GM23248 (cell line): ENCODE data around the gene KCNA3. TPM values are rescaled to one million over a fixed set of nuclear protein-coding genes. Genes with fewer than 3 reads are reported as not detected.
A peak's percentile ranks its signal among the peaks of the same experiment; 100 is the strongest.

Experiments
- DNase-seq: peaks from one replicate; pipeline ENCODE4 v3.0.0-alpha.2; 2015
- H2AFZ ChIP-seq: fragments of 200-600 bp; sonication (generic); 2 replicates; pipeline ENCODE4 v1.6.1; 2016; ENCODE audit warnings: antibody characterized with exemption
- H3F3A ChIP-seq: fragments of 200-600 bp; sonication (generic); 2 replicates; pipeline ENCODE4 v1.6.1; 2016; ENCODE audit warnings: mild to moderate bottlenecking, antibody characterized with exemption, mixed run types; ENCODE audit not compliant: insufficient read depth
- H3K27ac ChIP-seq: fragments of 200-600 bp; sonication (generic); 2 replicates; pipeline ENCODE4 v1.5.1; 2016; ENCODE audit warnings: mild to moderate bottlenecking
- H3K27me3 ChIP-seq: fragments of 200-600 bp; sonication (generic); replicated peaks from 2 replicates; pipeline ENCODE4 v1.6.1; 2016; ENCODE audit warnings: mild to moderate bottlenecking; ENCODE audit not compliant: insufficient read depth
- H3K36me3 ChIP-seq: fragments of 200-600 bp; sonication (generic); 2 replicates; pipeline ENCODE4 v1.6.1; 2016; ENCODE audit warnings: low read depth, mild to moderate bottlenecking
- H3K4me1 ChIP-seq: fragments of 200-600 bp; sonication (generic); 2 replicates; pipeline ENCODE4 v1.6.1; 2016; ENCODE audit warnings: mild to moderate bottlenecking; ENCODE audit not compliant: insufficient read depth
- H3K4me2 ChIP-seq: fragments of 200-600 bp; sonication (generic); one replicate; pipeline ENCODE4 v1.6.1; 2016; ENCODE audit warnings: mild to moderate bottlenecking; ENCODE audit not compliant: unreplicated experiment
- H3K4me3 ChIP-seq: fragments of 200-600 bp; sonication (generic); 2 replicates; pipeline ENCODE4 v1.5.1; 2016; ENCODE audit warnings: mild to moderate bottlenecking
- H3K79me2 ChIP-seq: fragments of 200-600 bp; sonication (generic); 2 replicates; pipeline ENCODE4 v1.6.1; 2016; ENCODE audit warnings: mild to moderate bottlenecking; ENCODE audit not compliant: insufficient read depth
- H3K9ac ChIP-seq: fragments of 200-600 bp; sonication (generic); 2 replicates; pipeline ENCODE4 v1.6.1; 2016; ENCODE audit warnings: mild to moderate bottlenecking
- H3K9me2 ChIP-seq: fragments of 200-600 bp; sonication (generic); 2 replicates; pipeline ENCODE4 v1.6.1; 2016; ENCODE audit warnings: mixed run types, mild to moderate bottlenecking, moderate library complexity; ENCODE audit not compliant: insufficient read depth
- H3K9me3 ChIP-seq: fragments of 200-600 bp; sonication (generic); one replicate; pipeline ENCODE4 v1.6.1; 2017; ENCODE audit warnings: low read depth
- H4K20me1 ChIP-seq: fragments of 200-600 bp; sonication (generic); 2 replicates; pipeline ENCODE4 v1.6.0; 2016; ENCODE audit not compliant: insufficient read depth
- EZH2 ChIP-seq: fragments of 200-600 bp; sonication (generic); IDR thresholded peaks from 2 replicates; pipeline ENCODE4 v1.6.1; 2018; ENCODE audit warnings: antibody characterized with exemption, mild to moderate bottlenecking; ENCODE audit not compliant: insufficient read depth, poor library complexity, severe bottlenecking
- EZH2phosphoT487 ChIP-seq: fragments of 200-600 bp; sonication (generic); IDR thresholded peaks from 2 replicates; pipeline ENCODE4 v1.6.1; 2018; ENCODE audit warnings: antibody characterized with exemption, moderate library complexity, mild to moderate bottlenecking, low read depth; ENCODE audit not compliant: insufficient read depth
- WGBS, 2 experiments: methylation state at CpG; one replicate each; pipeline ENCODE4 v1.1.6; 2015 to 2017; ENCODE audit warnings: low lambda C conversion rate in 2 of 2, low coverage in 1 of 2; ENCODE audit errors: missing lambda C conversion rate in 2 of 2; 5-methylcytosine and 5-hydroxymethylcytosine counted together
- in situ Hi-C: fragments of 300-500 bp; cut with MboI; formaldehyde crosslinking; loops from 2 replicates; pipeline ENCODE4 v1.15.0; 2020
- polyA plus RNA-seq: library from polyadenylated mRNA; unstranded; fragments of >200 nt; fragmentation: Nextera tagmentation; extraction: Ambion mirVana; gene quantifications from 2 replicates; pipeline ENCODE4 v1.2.1, GENCODE V29; 2016
- total RNA-seq: library from RNA; depleted of rRNA; stranded (reverse); fragments of >200 nt; shearing (Covaris generic); gene quantifications from 2 replicates; pipeline ENCODE4 v1.2.3, GENCODE V29; 2014

Gene KCNA3
- total and polyA plus RNA-seq, 2 experiments from 2014 or later: not detected

- in situ Hi-C loops: loop anchor here (10.0 kb wide), 1 partner anchor 153 kb away; no protein-coding TSS in a partner anchor
- no peaks in the 10 kb centered on the region for H3K36me3 ChIP-seq
- 40 to 44% methylated on average over 6 of the region's 6 CpGs for WGBS, 2 experiments
Measured at GRCh38 chr1:110631836-110632620, 42.7 kb downstream of the KCNA3 start.

DNA sequence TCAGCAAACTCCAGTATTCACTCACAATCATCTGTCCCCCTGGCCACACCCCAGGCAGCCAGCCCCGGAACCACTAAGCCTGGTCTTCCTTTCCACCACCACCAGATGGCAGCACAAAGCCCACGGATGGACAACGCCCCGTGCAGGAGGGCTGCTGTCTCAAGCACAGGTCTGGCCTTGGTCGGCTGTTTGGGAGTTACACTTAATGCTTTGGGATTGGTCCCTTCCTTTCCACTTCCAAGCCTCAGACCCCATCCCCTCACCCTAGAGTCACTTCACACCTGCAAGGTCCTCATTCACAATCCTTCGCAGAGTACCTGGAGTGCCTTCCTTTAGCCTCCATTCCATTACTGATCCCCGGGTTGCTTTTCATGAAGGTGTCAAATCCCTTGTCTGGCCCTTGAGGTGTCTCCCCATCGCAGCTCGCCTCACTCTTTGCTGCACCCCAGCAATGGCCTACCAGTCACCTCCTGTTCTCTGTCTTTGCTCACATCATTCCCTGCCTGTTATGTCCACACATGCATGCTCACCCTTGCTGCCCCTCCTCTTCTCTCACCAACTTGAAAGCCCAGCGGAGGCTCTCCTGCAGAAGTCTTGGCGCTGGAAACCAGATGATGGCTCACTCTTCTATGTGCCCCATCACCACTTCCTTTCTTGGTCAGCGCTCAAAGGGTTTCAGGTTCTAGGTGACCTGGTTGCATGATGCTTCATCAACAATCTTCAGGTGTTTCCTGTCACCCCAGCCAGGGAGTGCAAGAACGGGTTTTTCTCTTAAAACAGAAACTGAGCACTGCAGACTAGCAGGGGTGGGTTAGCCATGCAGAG, 43.7 kb downstream of the KCNA3 start:
- Histone ChIP-seq H3K27ac (no peak overlapping the region), H3F3A (no peaks in the 10 kb centered on the region), H3K9ac (no peak overlapping the region), H3K79me2 (no peaks in the 10 kb centered on the region), H3K36me3 (no peaks in the 10 kb centered on the region), H3K9me3 (no peaks in the 10 kb centered on the region), H3K9me2 (no peaks in the 10 kb centered on the region), H3K4me2 (no peak overlapping the region), H2AFZ (no peak overlapping the region), H3K4me3 (no peak overlapping the region), H4K20me1 (no peaks in the 10 kb centered on the region), H3K4me1 (no peaks in the 10 kb centered on the region), H3K27me3 (peaks cover 26% of the 10 kb centered on the region)
- no peak for TF ChIP-seq EZH2
- no peak for TF ChIP-seq EZH2phosphoT487
- in situ Hi-C loops: loop anchor here (10.0 kb wide), 1 partner anchor 154 kb away; no protein-coding TSS in a partner anchor
- peak; percentile 77 for DNase-seq
- WGBS, 2 experiments: 14 to 15% methylated on average over 12 to 13 of the region's 13 CpGs

More at GRCh38 chr1:110631836-110632620, 42.7 kb downstream of the KCNA3 start:
- no peaks in the 10 kb centered on the region for H3K4me1 ChIP-seq
- H3K4me3 ChIP-seq: no peak overlapping the region
- no peak for DNase-seq
- H3F3A ChIP-seq: no peaks in the 10 kb centered on the region
- H3K9ac ChIP-seq: no peak overlapping the region
- H3K27me3 ChIP-seq: peaks cover 29% of the 10 kb centered on the region
- no peaks in the 10 kb centered on the region for H3K79me2 ChIP-seq
- no peaks in the 10 kb centered on the region for H3K9me2 ChIP-seq
- no peaks in the 10 kb centered on the region for H4K20me1 ChIP-seq
- H2AFZ ChIP-seq: no peak overlapping the region
- no peak overlapping the region for H3K4me2 ChIP-seq
- H3K27ac ChIP-seq: no peak overlapping the region
- no peak for TF ChIP-seq EZH2phosphoT487
- TF ChIP-seq EZH2: no peak
- H3K9me3 ChIP-seq: no peaks in the 10 kb centered on the region

- Histone ChIP-seq H3K9me3 (no peaks in the 10 kb centered on the region), H4K20me1 (no peaks in the 10 kb centered on the region), H3K4me3 (no peak overlapping the region), H3K9me2 (no peaks in the 10 kb centered on the region), H3K27ac (no peak overlapping the region), H2AFZ (no peak overlapping the region), H3K36me3 (no peaks in the 10 kb centered on the region), H3K4me2 (no peak overlapping the region), H3K4me1 (no peaks in the 10 kb centered on the region), H3F3A (no peaks in the 10 kb centered on the region), H3K9ac (no peak overlapping the region), H3K79me2 (no peaks in the 10 kb centered on the region), H3K27me3 (peaks cover 21% of the 10 kb centered on the region)
- in situ Hi-C loops: no loop called here
- DNase-seq: no peak
- no peak for TF ChIP-seq EZH2
- no peak for TF ChIP-seq EZH2phosphoT487
- WGBS, 2 experiments: 27 to 29% methylated on average over 6 of the region's 6 CpGs
Measured at GRCh38 chr1:110628323-110629105, 46.2 kb downstream of the KCNA3 start.

DNA sequence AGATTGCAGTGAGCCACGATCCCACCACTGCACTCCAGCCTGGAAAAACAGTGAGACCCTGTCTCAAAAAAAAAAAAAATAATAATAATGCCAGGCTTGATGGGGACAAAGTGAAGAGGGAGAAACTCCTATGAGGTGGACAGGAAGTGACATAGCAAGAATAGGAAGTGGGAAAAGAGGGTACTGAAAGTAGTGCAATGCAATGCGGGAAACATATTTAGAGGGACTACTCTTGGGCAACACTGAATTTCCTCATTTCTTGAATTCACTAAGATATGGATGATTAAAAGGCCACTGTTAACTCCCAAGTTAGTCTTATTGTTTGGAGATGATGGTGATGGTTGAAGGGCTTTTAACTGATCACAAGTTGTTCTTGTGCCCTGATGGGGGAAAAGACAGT, 47.0 kb downstream of the KCNA3 start:
- H4K20me1 ChIP-seq: no peaks in the 10 kb centered on the region
- no peak overlapping the region for H3K27ac ChIP-seq
- H3K27me3 ChIP-seq: peaks cover 13% of the 10 kb centered on the region
- H3K4me2 ChIP-seq: no peak overlapping the region
- H3K79me2 ChIP-seq: no peaks in the 10 kb centered on the region
- no peak overlapping the region for H2AFZ ChIP-seq
- no peaks in the 10 kb centered on the region for H3K4me1 ChIP-seq
- TF ChIP-seq EZH2 (no peak), EZH2phosphoT487 (no peak)
- no peak overlapping the region for H3K4me3 ChIP-seq
- WGBS, 2 experiments: 66 to 71% methylated on average over 2 of the region's 2 CpGs
- no peaks in the 10 kb centered on the region for H3K9me2 ChIP-seq
- no peak for DNase-seq
- in situ Hi-C loops: no loop called here
- no peaks in the 10 kb centered on the region for H3K9me3 ChIP-seq
- no peaks in the 10 kb centered on the region for H3F3A ChIP-seq
- no peaks in the 10 kb centered on the region for H3K36me3 ChIP-seq
- no peak overlapping the region for H3K9ac ChIP-seq
